IPS-NIHi11 (cell line): ENCODE data around the gene PRAMEF12.
"Not testable (repeated sequence)": the region's sequence is repeated elsewhere in the genome, so short reads cannot be mapped to it uniquely, and the experiment has no call there.

Source experiments
- DNase-seq: peaks from one replicate; pipeline ENCODE4 v3.0.0; 2012; ENCODE audit warnings: mixed read lengths, low spot score

The PRAMEF12 gene

GRCh38 chr1:12770620-12771019 lies 2.9 kb upstream of the PRAMEF12 start:
- DNase-seq = no peak

DNA sequence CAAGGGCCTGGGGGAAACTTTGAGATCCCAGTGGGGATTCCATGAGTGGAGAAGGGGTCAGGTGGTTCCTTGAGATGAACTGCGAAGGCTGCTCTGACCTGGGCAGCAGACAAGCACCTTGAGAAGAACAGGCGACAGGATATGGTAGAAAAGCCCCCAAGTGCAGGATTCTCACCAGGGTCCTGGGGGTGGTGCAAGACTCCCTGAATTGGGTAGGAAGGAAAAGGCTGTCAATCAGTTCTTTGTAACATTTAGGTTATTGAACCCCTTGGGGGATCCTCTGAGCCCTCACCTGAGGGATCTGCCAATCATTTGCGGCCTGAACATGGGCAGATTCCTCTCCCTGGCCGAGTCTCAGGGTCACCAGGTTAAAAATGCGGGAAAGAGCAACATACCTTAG lies 2.4 kb upstream of the PRAMEF12 start:
- no peak for DNase-seq

DNA sequence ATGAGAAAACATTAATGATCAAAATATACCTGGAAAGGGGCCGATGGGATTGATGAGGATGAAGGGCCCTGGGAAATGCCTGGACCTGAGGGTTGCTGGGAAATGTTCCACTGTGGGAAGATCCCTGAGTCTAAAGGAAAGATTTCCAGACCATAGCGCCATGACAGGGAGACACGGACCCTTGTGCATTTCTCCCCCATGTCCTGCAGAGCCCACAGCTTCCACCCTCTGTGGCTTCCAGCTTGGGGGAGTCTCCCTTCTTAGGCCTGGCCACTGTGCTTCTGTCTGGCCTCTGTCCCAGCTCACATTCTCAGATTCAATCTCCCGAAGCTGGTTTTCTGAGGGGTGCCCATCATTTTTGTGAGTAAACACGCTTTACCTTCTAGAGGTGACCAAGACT lies 1.0 kb upstream of the PRAMEF12 start:
- no peak for DNase-seq

DNA sequence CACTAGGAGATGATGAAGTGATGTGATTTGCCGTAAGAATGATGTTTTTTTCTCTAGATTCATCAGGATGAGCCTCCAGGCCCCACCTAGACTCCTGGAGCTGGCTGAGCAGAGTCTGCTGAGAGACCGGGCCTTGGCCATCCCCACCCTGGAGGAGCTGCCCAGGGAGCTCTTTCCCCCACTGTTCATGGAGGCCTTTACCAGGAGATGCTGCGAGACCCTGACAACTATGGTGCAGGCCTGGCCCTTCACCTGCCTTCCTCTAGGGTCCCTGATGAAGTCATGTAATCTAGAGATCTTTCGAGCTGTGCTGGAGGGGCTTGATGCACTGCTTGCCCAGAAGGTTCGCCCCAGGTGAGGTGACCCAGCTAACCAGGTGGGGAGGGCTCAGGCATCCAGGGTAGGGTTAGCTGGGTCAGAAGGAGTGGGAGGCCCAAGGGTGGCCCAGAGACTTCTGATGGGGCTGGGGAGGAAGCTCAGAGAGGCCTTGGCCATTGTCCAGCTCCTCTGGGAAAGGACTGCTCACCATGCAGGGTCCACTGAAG lies 1.3 kb downstream of the PRAMEF12 start:
- DNase-seq = no peak

DNA sequence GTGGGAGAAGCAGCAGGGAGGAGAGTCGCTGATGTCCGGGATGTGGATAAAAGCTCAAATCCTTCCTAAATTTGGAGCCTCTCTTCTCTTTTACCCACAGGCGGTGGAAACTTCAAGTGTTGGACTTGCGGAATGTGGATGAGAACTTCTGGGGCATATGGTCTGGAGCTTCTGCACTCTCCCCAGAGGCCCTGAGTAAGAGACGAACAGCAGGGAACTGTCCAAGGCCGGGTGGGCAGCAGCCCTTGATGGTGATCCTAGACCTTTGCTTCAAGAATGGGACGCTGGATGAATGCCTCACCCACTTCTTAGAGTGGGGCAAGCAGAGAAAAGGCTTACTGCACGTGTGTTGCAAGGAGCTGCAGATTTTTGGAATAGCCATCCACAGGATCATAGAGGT lies 1.9 kb downstream of the PRAMEF12 start:
- no peak for DNase-seq

DNA sequence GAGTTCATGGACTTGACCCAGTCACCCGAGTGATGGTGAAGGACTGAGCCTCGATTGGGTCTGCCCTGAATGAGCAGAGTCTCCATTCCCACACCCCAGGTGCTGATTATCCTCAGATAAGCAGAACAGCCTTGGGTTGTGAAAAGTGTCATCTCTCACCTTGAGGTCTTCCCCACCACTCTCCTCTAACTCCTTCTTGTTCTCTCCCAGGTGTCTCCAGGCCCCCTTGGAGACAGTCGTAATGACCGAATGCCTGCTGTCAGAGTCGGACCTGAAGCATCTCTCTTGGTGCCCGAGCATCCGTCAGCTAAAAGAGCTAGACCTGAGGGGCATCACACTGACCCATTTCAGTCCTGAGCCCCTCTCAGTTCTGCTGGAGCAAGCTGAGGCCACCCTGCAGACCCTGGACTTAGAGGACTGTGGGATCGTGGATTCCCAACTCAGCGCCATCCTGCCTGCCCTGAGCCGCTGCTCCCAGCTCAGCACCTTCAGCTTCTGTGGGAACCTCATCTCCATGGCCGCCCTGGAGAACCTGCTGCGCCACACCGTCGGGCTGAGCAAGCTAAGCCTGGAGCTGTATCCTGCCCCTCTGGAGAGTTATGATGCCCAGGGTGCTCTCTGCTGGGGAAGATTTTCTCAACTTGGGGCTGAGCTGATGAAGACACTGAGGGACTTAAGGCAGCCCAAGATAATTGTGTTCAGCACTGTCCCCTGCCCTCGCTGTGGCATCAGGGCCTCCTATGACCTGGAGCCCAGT lies 3.4 kb downstream of the PRAMEF12 start:
- DNase-seq = no peak

- no peak for DNase-seq
These were observed 4.5 kb downstream of the PRAMEF12 start for GRCh38 chr1:12778061-12778460.

DNA sequence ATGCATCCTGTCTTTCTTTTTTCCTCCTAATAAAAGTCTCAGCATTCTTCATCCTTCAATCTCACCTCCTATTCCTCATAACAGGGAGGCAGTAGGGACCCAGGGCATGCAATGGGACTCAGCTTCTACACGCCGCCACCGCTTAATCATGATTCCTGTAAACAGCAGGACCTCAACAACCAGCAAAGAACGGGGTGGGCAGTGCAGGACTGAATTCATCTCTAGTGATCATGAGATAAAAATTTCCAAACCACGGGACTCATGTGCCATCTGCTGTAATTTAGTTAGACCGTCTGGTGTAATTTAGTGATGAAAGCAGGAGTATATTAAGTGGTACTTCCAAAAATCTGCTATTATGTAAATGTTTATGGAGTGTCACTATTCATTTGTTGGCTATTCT lies 5.4 kb downstream of the PRAMEF12 start:
- DNase-seq = no peak

- not testable (repeated sequence) for DNase-seq
These were observed 8.0 kb downstream of the PRAMEF12 start for GRCh38 chr1:12781488-12781887.

DNA sequence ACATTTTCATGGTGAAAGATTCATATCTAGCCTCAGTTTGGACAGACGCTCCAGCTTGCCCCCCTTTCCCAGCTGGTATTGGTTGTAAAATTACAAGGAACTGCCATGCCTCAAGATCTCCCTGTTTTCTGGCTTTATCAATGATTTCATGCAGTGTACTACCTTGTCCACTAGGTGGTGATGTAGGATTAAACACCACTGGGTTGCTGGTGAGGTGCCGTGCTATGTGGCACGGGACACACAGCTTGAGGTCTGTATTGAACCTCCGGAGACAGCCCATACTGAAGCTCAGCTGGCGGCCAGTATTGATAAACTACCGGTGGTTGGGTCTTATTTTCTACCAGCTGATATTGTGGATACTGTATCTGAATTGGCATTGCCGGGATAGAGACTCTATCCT lies 10.2 kb downstream of the PRAMEF12 start:
- not testable (repeated sequence) for DNase-seq

GRCh38 chr1:12784729-12785128 lies 11.2 kb downstream of the PRAMEF12 start:
- not testable (repeated sequence) for DNase-seq

- not testable (repeated sequence) for DNase-seq
These were observed 17.6 kb downstream of the PRAMEF12 start, which contains the start of gene PRAMEF1 for GRCh38 chr1:12791097-12791496. PRAMEF1 (plus strand) TSS chr1:12791397; CDS start chr1:12793228, 1,831 bp downstream.

GRCh38 chr1:12798911-12799310 lies 25.4 kb downstream of the PRAMEF12 start:
- DNase-seq = no peak

DNA sequence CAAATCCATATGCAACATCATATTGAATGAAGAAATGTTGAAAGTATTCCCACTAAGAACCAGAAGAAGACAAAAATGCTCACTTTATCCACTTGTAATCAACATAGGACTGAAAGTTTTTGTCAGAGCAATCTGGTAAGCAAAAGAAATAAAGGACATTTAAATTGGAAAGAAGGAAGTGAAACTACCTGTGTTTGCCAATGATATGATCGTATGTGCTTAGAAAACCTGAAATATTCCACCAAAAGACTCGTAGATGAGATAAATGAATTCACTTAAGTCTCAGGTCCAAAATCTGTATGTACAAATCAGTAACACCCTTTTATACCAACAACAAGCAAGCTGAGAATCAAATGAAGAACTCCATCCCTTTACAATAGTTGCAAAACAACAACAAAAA lies 26.2 kb downstream of the PRAMEF12 start:
- DNase-seq = no peak

GRCh38 chr1:12809933-12810332 lies 36.4 kb downstream of the PRAMEF12 start:
- no peak for DNase-seq

GRCh38 chr1:12810691-12811408 lies 37.3 kb downstream of the PRAMEF12 start:
- no peak for DNase-seq

GRCh38 chr1:12811409-12811784 lies 37.9 kb downstream of the PRAMEF12 start:
- DNase-seq = no peak

DNA sequence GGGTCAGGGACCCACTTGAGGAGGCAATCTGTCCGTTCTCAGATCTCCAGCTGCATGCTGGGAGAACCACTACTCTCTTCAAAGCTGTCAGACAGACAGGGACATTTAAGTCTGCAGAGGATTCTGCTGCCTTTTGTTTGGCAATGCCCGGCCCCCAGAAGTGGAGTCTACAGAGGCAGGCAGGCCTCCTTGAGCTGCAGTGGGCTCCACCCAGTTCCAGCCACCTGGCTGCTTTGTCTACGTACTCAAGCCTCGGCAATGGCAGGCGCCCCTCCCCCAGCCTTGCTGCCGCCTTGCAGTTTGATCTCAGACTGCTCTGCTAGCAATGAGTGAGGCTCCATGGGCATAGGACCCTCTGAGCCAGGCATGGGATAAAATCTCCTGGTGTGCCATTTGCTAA lies 45.5 kb downstream of the PRAMEF12 start:
- not testable (repeated sequence) for DNase-seq
